ENCODE measurements around the gene ATF6B. TPM values are rescaled to one million over a fixed set of nuclear protein-coding genes. Genes with fewer than 3 reads are reported as not detected.

The ATF6B gene
- total RNA-seq, 4 donors from 2014 or later, result 27.3 to 45.4 (median 30.0) TPM

DNA sequence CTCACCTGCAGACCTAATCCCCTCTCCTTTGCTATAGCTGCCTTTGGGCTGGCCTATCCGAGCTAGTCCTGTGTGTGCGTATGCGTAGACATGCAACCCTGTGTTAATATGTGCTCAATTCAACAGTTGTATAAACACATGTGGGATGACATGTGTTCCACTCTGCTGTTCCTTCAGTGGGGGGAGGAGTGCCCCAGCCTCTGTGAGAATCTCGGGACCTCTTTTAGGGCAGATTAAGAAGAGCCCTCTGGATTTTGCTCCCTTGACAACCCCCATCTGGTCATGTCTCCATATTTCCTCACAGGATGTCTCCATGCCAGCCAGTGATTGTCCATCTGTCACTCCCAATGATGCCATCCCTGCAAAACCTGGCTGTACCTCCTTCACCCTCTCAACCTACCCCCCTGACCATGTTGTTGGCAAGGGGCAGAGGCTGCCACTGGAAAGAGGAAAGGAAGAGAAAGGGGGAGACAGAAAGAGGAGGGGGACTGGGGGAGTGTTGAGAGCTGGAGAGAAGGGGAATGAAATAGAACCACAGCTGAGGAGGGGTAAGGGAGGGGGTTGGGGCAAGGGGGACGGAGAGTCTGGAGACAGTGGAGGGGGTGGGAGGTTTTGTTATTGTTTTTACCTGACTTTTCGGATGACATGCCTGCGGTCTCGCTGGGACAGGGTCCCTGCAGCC lies 23.3 kb upstream of the ATF6B start:
- intact Hi-C loops (cut with DNase I), result no loop called here
- peaks cover 19 to 76% (median 26%) of the 10 kb centered on the region in 3 donors for H3K4me1 ChIP-seq
- H3K27me3 ChIP-seq, result peaks cover 0 to 16% (median 0%) of the 10 kb centered on the region in 4 donors
- H3K36me3 ChIP-seq, result peaks cover 0 to 20% (median 5%) of the 10 kb centered on the region in 3 donors
- no peak for DNase-seq
- WGBS, 2 donors, result 39 to 48% methylated on average over 7 of the region's 8 CpGs
- H3K27ac ChIP-seq, result peak overlapping the region; percentile 22 to 98 (median 94)
- TF ChIP-seq, protein P1, sequence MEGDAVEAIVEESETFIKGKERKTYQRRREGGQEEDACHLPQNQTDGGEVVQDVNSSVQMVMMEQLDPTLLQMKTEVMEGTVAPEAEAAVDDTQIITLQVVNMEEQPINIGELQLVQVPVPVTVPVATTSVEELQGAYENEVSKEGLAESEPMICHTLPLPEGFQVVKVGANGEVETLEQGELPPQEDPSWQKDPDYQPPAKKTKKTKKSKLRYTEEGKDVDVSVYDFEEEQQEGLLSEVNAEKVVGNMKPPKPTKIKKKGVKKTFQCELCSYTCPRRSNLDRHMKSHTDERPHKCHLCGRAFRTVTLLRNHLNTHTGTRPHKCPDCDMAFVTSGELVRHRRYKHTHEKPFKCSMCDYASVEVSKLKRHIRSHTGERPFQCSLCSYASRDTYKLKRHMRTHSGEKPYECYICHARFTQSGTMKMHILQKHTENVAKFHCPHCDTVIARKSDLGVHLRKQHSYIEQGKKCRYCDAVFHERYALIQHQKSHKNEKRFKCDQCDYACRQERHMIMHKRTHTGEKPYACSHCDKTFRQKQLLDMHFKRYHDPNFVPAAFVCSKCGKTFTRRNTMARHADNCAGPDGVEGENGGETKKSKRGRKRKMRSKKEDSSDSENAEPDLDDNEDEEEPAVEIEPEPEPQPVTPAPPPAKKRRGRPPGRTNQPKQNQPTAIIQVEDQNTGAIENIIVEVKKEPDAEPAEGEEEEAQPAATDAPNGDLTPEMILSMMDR (IDR thresholded peaks at IDR 0.05), result no peak
- no peak for TF ChIP-seq POLR2A (IDR thresholded peaks at IDR 0.05)
- peak overlapping the region; percentile 15 to 95 (median 78) for H3K4me3 ChIP-seq
- H3K9me3 ChIP-seq, result no peaks in the 10 kb centered on the region

DNA sequence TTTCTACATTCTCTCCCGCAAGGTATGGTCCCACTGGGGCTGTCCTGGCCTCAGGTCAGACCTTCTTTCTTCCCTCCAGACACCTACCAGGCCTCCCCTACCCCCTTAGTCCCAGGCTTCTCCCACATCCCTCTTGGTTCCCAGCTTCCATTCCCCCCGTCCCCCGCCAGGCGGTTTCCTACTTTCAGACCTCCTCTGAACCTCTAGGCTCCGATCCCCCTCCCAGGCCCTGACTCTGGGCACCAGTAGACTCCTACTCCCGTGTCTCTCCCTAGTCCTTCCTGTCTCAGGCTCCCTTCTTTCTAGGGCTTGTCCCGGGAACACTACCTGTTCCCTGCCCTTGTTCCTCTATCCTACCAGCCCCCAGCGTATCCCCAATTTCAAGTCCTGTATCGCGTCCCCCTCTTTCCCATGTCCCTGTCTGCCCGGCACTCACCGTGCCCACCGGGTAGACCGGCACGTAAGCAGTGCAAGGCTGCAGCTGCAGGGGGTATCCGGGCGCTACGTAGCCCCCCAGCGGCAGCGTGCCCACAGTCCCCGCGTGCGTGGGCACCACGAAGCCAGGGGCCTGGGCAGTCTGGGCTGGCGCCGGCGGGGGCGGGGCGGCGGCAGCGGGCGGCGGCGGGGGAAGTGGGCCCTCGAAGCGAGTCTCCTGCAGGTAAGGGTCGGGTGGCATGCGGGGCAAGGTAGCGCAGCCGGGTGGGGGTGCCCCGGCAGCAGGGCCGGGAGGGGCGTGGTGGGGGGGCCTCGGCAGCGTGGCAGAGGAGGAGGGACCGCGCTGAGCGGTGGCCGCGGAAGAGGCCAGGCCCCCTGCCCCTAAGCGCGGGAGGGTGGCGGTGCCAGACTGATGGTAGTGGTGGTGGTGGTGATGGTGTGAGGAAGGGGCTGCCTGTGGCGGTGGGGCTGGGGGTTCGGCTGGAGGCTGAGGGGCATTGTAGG lies 22.2 kb upstream of the ATF6B start:
- H3K27ac ChIP-seq, result peak overlapping the region in 3 of 4 donors; percentile 7 to 93 (median 9)
- H3K9me3 ChIP-seq, result no peaks in the 10 kb centered on the region
- TF ChIP-seq, protein P1 (IDR thresholded peaks at IDR 0.05), result no peak
- TF ChIP-seq POLR2A (IDR thresholded peaks at IDR 0.05), result no peak
- H3K36me3 ChIP-seq, result peaks cover 0 to 11% (median 0%) of the 10 kb centered on the region in 3 donors
- intact Hi-C loops (cut with DNase I), result no loop called here
- 70 to 86% methylated on average over 14 to 17 of the region's 55 CpGs for WGBS, 2 donors
- H3K4me3 ChIP-seq, result peak overlapping the region in 2 of 4 donors; percentile 11 to 95
- H3K27me3 ChIP-seq, result peaks cover 0 to 16% (median 0%) of the 10 kb centered on the region in 4 donors
- DNase-seq, result no peak
- peaks cover 16 to 65% (median 19%) of the 10 kb centered on the region in 3 donors for H3K4me1 ChIP-seq

DNA sequence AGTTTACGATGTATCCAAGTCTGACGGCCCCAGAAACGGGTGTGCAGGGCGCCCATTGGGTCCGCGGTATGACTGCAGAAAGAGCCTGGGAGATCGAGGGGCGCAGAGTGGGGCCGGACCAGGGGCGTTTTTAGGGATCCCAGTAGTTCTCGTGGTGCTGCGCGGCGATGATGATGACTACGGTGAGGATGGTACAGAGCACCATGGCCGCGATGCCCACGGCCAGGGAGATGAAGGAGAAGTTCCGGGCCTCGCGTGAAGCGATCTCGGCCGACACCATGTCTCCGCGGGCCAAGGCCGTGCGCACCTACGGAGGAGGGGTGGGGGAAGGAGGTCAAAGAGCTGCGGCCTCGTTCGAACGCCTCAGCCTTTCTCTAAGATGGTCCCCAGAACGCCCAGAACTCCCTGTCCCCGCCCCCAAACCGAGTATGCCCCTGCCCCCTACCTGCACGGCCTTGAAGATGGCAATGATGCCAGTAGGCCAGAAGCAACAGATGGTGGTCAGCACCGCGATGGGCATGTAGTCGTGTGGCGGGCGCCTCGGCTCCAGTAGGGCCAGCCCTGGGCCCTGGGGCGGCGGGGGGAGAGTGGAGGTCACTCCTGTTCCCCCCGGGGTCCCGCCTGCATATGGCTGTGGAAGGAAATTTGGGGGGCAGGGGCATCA lies 21.2 kb upstream of the ATF6B start:
- no peaks in the 10 kb centered on the region for H3K9me3 ChIP-seq
- peak overlapping the region in 1 of 4 donors; percentile 30 for H3K27ac ChIP-seq
- TF ChIP-seq, protein P1 (IDR thresholded peaks at IDR 0.05), result no peak
- no peak for TF ChIP-seq POLR2A (IDR thresholded peaks at IDR 0.05)
- 44 to 61% methylated on average over 14 to 27 of the region's 47 CpGs for WGBS, 2 donors
- DNase-seq, result no peak
- H3K4me3 ChIP-seq, result peak overlapping the region; percentile 17 to 52 (median 48)
- peaks cover 0 to 16% (median 0%) of the 10 kb centered on the region in 4 donors for H3K27me3 ChIP-seq
- intact Hi-C loops (cut with DNase I), result no loop called here
- H3K36me3 ChIP-seq, result peaks cover 0 to 11% (median 0%) of the 10 kb centered on the region in 3 donors
- peaks cover 10 to 61% (median 13%) of the 10 kb centered on the region in 3 donors for H3K4me1 ChIP-seq

DNA sequence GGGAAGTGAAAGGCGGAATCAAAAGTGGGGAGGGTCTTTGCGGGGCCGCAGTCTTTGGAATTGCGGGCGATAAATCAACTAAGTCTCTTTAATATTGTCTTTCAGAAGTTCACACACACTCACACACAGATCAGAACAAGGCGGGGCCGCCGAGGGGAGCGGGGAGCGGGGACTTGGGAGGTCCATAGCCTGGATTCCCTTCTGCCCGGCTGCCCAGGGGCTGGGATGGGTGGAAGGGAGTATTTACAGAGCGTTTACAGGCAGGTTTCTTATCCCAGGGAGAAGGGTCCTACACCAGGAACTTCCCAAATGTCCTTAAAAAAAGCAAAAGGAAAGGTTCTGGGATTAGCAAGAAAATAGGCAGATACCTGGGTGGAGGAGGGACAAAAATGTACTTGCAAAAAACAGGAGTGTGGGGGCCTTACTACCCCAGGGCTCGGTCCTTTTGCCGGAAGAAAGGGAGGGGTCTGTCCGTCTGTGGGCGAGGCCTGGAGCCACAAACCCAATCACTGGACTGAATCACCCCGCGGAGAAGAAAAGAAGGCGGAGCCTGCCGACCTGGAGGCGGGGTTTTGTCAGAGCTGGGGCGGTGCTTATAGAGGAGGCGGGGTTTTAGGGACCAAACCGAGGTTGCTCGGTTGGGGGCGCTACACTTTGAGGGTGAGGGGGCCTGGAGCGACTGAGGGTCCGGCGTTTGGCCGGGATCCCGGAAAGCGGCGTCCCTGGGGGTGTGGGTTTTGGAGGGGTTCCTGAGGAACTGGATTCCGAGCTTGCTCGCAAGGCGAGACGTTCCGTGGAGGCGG lies 20.4 kb upstream of the ATF6B start:
- H3K36me3 ChIP-seq, result peaks cover 0 to 11% (median 0%) of the 10 kb centered on the region in 3 donors
- intact Hi-C loops (cut with DNase I), result no loop called here
- TF ChIP-seq POLR2A (IDR thresholded peaks at IDR 0.05), result no peak
- TF ChIP-seq, protein P1 (IDR thresholded peaks at IDR 0.05), result peak in 4 of 6 experiments; percentile 13 to 45 (median 22)
- 20 to 31% methylated on average over 38 of the region's 39 CpGs for WGBS, 2 donors
- no peaks in the 10 kb centered on the region for H3K9me3 ChIP-seq
- H3K27me3 ChIP-seq, result peaks cover 0 to 16% (median 0%) of the 10 kb centered on the region in 4 donors
- peak overlapping the region; percentile 17 to 52 (median 48) for H3K4me3 ChIP-seq
- H3K27ac ChIP-seq, result peak overlapping the region in 3 of 4 donors; percentile 10 to 69 (median 46)
- DNase-seq, result no peak
- H3K4me1 ChIP-seq, result peaks cover 10 to 65% (median 13%) of the 10 kb centered on the region in 3 donors

Data from esophagus squamous epithelium (tissue), 5 donors.